Amniotic epithelial cell (primary cell): ENCODE data around the gene BTNL9.
"Not testable (repeated sequence)": the region's sequence is repeated elsewhere in the genome, so short reads cannot be mapped to it uniquely, and the experiment has no call there.

Experiments
- DNase-seq: peaks from one replicate; pipeline ENCODE4 v3.0.0-alpha.2; 2010; ENCODE audit warnings: low read depth

BTNL9 gene

GRCh38 chr5:181062631-181063030 lies 22.6 kb downstream of the BTNL9 start:
- DNase-seq = no peak

GRCh38 chr5:181063514-181063913 lies 23.4 kb downstream of the BTNL9 start:
- no peak for DNase-seq

- no peak for DNase-seq
Measured at GRCh38 chr5:181064987-181065386, 24.9 kb downstream of the BTNL9 start.

GRCh38 chr5:181069767-181070491 lies 29.9 kb downstream of the BTNL9 start:
- DNase-seq = no peak

- no peak for DNase-seq
Measured at GRCh38 chr5:181070523-181070922, 30.5 kb downstream of the BTNL9 start.

GRCh38 chr5:181071257-181071656 lies 31.2 kb downstream of the BTNL9 start:
- no peak for DNase-seq

- DNase-seq = no peak
Measured at GRCh38 chr5:181076920-181077319, 36.9 kb downstream of the BTNL9 start.

GRCh38 chr5:181081989-181082388 lies 41.9 kb downstream of the BTNL9 start:
- no peak for DNase-seq

- no peak for DNase-seq
Measured at GRCh38 chr5:181084621-181085195, 44.6 kb downstream of the BTNL9 start.

GRCh38 chr5:181086026-181086883 lies 46.2 kb downstream of the BTNL9 start:
- peak; percentile 33 for DNase-seq

GRCh38 chr5:181086884-181087205 lies 46.8 kb downstream of the BTNL9 start:
- no peak for DNase-seq

- no peak for DNase-seq
Measured at GRCh38 chr5:181087309-181087708, 47.2 kb downstream of the BTNL9 start.

GRCh38 chr5:181088289-181088688 lies 48.2 kb downstream of the BTNL9 start:
- DNase-seq = peak; percentile 10

- DNase-seq = no peak
Measured at GRCh38 chr5:181092428-181092827, 52.4 kb downstream of the BTNL9 start.

- not testable (repeated sequence) for DNase-seq
Measured at GRCh38 chr5:181095162-181095561, 55.1 kb downstream of the BTNL9 start.

- not testable (repeated sequence) for DNase-seq
Measured at GRCh38 chr5:181096721-181097382, 56.8 kb downstream of the BTNL9 start.

GRCh38 chr5:181097383-181097753 lies 57.3 kb downstream of the BTNL9 start:
- DNase-seq = not testable (repeated sequence)

GRCh38 chr5:181097759-181098491 lies 57.9 kb downstream of the BTNL9 start:
- DNase-seq = not testable (repeated sequence)

GRCh38 chr5:181098762-181099601 lies 58.9 kb downstream of the BTNL9 start:
- DNase-seq = no peak

GRCh38 chr5:181099602-181100086 lies 59.6 kb downstream of the BTNL9 start:
- no peak for DNase-seq
